GM18867 (cell line): ENCODE results near the gene NUS1.
"Not testable (repeated sequence)": the region's sequence is repeated elsewhere in the genome, so short reads cannot be mapped to it uniquely, and the experiment has no call there.

ENCODE experiments used
- ATAC-seq: cut with Tn5 transposase; IDR thresholded peaks from one replicate; pipeline ENCODE4 v1.9.1; 2021; ENCODE audit warnings: mild to moderate bottlenecking, moderate library complexity; ENCODE audit not compliant: unreplicated experiment

The NUS1 gene

GRCh38 chr6:117674991-117675657 lies at the start of gene NUS1:
NUS1 (plus strand) TSS chr6:117675469; CDS start chr6:117675671, 202 bp downstream.
- peak; percentile 98 for ATAC-seq

GRCh38 chr6:117627533-117627932 lies 47.7 kb upstream of the NUS1 start:
- ATAC-seq, result no peak

DNA sequence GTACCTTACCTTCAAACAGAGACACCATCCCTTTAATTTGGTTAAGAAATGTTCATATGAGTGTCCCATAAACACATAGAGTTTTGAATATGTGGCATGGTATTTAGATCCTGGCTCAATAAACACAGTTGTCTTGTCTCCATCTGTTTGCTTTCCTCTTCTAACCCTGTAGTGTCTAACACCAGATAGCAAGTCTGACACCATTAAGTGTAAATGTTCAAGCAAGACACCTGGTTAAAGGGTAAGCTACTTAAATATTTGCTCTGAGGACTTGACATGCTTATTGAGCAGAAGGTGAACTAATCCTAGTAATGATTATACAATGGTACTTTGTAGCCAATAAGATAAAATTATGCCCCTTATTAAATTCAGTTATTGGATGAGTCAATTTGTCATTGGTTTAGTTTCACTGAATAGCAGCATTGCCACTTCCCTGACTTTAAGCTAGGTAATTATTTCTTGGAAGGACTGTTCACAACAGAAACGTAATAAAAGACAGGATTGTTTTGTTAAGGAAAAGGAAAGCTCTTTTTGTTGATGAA lies 46.1 kb upstream of the NUS1 start:
- no peak for ATAC-seq

- no peak for ATAC-seq
Observed at GRCh38 chr6:117637770-117638169, 37.5 kb upstream of the NUS1 start.

DNA sequence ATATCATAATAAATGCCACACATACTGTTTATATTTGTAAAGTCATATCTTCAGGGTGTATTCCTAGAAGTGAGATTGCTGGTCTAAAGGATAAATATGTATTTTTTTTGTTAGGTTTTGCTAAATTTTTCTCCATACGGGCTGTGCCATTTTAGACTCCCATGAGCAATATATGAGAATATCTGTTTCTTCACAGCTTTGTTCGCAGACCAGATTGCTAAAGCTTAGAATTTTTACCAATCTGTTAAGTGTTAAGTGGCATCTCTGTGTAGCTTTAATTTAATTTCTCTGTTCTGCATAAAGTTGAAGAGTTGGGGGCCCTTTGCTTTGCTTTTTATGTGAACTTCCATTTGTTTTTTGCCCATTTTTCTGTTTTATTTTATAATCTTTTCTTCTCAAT lies 32.3 kb upstream of the NUS1 start:
- ATAC-seq, result no peak

GRCh38 chr6:117651984-117652383 lies 23.3 kb upstream of the NUS1 start:
- not testable (repeated sequence) for ATAC-seq

DNA sequence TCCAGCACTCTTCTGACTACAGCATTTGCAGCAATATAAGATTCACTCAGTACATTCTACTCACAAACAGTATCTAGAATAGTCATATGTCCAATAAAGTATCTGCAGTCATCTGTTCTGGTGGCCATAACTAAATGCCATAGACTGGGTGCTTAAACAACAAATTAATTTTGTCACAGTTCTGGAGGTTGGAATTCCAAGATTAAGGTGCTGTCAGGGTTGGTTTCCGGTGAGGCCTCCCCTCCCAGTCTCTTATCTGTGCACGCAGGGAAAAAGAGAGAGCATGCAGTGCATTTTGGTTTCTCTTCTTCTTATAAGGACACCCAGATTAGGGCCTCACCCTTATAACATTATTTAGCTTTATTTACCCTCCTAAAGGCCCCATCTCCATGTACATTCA lies 21.3 kb upstream of the NUS1 start:
- no peak for ATAC-seq

- no peak for ATAC-seq
Observed at GRCh38 chr6:117655380-117655779, 19.9 kb upstream of the NUS1 start.

DNA sequence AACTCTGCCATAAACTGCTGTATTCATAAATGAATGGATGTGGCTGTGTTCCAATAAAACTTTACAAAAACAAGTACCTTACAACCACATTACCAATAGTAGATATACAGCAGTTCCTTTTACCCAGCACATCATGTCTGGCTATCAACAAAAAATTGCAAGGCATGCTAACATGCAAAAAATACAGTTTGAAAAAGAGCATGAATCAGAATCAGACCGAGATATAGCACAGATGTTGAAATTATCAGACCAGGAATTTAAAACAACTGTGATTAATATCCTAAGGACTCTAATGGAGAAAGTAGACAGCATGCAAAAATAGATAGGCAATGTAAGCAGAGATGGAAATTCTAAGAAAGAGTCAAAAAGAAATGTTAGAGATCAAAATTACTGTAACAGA lies 8.4 kb upstream of the NUS1 start:
- no peak for ATAC-seq

DNA sequence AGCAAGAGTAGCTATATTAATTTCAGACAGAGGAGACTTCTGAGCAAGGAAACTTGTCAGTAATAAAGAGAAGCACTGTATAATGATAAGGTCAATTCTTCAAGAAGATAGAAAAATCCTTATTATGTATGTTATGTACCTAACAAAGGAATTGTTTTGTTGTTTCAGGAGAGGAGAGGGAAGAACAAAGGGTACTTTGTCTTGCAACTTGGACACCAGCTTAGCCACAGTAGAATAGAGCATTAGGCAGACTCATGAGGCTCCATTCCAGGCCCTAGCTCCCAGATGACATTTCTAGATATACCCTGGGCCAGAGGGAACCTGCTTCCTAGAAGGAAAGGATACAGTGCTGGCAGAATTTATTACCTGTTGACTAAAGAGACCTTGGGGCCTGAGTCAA lies 6.5 kb upstream of the NUS1 start:
- ATAC-seq, result no peak

- no peak for ATAC-seq
Observed at GRCh38 chr6:117674503-117674902, 766 bp upstream of the NUS1 start.

GRCh38 chr6:117675658-117676301 lies 511 bp downstream of the NUS1 start:
- peak; percentile 31 for ATAC-seq

DNA sequence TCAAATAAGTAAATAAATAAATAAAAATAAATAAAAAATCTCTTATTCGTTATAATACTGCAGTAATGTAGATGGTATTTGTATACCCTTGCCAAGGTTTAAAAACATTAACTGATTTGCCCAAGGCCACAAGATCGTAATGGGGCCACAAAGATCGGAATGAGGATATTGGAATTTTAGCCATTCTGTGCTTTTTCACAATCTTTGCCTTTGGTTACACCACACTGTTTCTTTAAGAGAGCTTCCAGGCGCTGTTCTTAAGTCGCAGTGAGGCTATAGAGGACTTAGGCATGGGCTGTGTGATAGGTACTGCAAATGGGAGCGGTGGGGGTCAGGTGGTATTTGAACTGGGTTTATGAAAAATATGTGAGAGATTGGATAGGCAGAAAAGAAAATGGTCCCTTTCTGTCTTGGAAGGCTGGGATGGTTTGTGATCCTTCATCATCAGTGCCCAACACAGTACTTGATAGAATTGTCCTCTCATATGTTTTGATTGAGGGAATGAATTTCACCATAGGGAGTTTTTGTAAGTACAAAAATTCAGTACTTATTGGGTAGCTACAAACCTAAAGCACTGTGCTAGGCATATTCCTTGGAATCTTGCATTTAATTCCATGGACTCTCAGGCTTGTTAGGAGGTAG lies 1.4 kb downstream of the NUS1 start:
- ATAC-seq, result no peak

DNA sequence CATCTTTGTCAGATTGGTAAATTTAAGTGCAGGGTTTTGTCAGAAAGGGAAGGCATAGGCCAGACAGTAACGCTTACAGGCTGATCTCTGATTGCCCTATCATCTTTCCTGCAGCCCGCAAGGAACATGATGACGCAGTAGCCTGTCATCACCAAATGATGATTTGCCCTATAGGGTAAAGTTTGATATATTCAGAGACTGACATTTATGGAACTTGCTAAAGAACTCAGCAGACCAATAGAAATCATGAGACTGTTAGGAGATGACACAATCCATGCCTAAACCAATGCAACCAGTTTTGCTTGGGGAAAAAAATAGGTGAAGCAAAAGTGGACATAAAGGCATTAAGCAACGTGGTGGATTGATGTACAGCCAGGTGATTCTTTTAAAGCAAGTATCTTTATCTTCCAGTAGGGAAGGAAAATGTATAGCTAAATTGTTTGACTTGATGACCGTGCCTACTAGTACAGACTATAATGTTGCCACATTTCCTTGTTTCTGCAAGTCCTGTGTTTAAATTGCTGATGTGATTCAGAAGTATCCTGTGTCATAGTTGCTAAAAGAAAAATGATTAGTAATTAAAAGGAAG lies 2.4 kb downstream of the NUS1 start:
- ATAC-seq, result no peak

- ATAC-seq, result no peak
Observed at GRCh38 chr6:117681162-117681741, 6.0 kb downstream of the NUS1 start.

GRCh38 chr6:117684749-117685148 lies 9.5 kb downstream of the NUS1 start:
- no peak for ATAC-seq

DNA sequence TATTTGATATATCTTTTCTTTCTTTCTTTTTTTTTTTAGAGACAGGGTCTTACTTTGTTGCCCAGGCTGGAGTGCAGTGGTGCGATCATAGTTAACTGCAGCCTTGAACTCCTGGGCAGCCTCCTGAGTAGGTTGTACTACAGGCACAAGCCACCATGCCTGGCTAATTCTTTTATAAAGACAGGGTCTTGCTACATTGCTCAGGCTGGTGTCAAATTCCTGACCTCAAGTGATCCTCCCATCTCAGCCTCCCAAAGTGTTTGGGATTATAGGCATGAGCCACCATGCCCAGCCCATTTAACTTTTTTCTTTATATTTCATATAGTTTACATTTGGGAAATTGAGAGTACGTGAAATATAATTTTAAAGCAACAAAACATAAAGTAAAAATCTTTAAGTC lies 10.1 kb downstream of the NUS1 start:
- no peak for ATAC-seq

GRCh38 chr6:117687021-117687648 lies 11.9 kb downstream of the NUS1 start:
- ATAC-seq, result no peak

GRCh38 chr6:117689584-117689983 lies 14.3 kb downstream of the NUS1 start:
- not testable (repeated sequence) for ATAC-seq

GRCh38 chr6:117706504-117706903 lies 31.2 kb downstream of the NUS1 start:
- ATAC-seq, result no peak
